NCI-H2107 treated with DMSO at 0.1 percent for 48 hours (cell line): Measurements from ENCODE around the gene CD300LG.
"Not testable (repeated sequence)": the region's sequence is repeated elsewhere in the genome, so short reads cannot be mapped to it uniquely, and the experiment has no call there.

Source experiments
- DNase-seq: peaks from one replicate; lab custom pipeline; 2025; ENCODE audit not compliant: unreplicated experiment; lab: John Stamatoyannopoulos, UW

The CD300LG gene

DNA sequence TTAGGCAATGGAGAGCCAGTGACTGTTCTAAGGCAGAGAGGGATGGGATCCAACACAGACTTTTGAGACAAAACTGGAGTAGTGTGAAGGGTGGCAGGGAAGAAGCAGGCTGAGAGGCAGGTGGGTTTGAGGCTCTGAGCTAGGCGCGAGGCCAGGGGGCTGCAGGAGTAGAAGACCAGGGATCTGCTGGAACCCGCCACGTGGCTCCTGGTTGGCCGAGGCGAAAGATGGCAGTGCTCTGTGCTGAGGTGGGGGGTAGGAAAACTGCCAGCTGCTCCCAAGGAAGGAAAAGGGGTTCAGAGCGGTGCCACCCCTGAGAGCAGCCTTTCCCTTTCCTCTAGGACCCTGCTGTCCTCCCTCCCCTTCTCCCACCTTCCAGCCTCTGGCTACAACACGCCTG is 5.6 kb downstream of the CD300LG start:
- no peak for DNase-seq

DNA sequence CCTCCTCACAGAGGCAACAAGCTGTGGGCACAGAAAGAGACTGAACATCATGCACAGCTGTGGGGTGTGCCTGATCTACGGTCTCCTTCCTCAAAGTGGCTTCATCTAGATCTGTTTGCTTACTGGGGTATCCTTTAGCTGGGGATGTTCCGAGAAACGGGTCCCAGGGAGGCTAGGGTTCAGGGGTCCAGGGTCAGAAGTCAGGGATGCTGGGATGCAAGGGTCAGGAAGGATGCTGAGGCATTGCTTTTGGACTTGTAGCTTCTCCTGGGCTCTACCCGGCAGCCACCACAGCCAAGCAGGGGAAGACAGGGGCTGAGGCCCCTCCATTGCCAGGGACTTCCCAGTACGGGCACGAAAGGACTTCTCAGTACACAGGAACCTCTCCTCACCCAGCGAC is 6.6 kb downstream of the CD300LG start:
- DNase-seq, result no peak

DNA sequence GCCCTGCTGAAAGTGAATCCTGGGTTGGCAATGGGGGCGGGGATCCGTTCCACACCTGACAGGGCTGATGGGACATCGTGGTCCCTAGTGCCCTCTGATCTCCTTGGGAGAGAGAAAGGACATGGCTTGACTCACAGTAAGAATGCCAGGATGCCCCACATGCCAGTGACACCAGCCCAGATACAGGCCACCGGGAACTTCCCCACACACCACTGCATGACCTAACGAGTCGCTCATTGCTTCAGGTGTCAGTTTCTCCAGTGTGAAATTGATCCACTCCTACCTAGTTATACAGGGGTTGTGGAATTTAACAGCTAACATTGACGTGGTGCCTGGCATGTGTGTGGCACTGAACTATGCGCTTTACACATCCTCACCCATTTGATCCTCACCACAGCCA is 7.5 kb downstream of the CD300LG start:
- DNase-seq, result no peak

DNA sequence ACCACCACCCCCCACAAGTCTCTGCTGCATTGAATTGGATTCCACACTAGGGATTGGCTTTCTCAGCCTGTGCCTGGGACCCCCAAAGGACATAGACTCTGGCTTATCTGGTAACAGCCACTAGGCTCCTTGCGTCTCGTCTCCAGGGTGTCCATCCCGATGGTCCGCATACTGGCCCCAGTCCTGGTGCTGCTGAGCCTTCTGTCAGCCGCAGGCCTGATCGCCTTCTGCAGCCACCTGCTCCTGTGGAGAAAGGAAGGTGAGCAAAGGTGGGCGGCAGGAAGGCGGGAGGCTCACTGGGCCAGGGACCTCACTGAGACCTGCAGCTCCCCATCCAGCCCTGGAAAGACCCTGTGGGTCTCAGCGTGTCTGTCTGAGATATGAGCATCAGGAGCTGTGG is 8.1 kb downstream of the CD300LG start:
- no peak for DNase-seq

DNA sequence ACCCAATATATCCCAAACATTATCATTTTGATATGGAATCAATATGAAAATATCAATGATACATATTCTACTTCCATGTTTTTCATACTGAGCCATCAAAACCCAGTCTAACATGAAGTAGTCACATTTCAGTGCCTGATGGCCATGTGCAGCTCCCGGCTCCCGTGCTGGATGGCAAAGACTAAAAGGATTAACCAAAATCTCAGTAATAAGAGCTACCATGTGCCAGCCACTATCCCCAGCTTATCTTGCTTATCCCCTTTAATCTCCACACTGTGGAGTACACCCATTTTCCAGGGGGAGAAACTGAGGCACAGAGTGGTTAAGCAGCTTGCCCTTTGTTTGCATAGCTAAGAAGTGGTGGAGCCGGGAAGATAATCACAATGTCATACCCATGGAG is 9.2 kb downstream of the CD300LG start:
- no peak for DNase-seq

DNA sequence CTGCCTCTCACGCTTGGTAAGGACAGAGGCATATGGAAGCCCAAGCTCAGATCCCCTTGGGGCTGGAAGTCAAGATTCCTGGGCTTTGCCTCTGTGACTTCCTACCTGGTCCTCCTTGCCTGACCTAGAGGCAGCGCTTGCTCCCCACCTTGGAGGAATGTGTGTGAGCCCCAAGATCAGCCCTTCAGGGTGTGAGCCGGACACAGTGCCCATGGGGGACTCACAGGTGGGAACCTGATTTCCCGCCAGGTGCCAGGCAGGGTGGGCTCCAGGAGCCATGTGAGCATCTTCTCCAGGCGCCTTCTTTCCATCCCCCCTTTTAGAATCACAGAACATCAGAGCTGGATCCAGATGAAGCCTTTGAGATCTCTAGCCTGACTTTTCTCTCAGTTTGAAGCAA is 10.2 kb downstream of the CD300LG start:
- no peak for DNase-seq

DNA sequence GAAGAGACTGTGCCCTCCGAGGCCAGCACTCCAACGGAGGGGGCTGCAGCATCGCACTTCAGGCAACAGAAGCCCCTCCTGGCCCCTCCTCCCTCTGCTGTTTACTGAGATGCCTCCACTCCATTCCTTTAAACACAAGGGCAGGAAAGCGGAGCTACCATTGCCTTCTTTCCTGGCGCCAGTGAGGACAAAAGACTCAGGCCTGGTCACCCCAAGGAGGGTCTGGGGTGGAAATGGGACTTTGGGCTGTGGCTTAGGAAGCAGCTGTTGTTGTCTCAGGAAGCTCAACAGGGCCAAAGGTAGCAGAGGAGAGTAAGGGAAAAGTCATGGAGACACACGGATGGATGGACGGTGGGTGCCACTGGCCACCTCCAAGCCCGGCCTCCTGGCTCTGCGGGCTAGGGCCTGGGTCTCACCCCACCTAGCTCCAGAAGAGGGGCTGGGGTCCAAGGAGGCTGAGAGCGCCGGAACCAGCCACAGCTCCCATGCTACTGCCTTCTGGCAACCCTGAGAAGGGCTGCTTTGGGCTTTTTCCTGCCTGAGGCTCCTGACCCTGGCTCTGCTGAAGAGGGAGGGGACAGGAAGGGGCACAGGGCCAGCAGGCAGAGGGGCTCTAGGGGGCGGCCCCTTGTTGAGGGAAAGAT is 11.1 kb downstream of the CD300LG start:
- DNase-seq, result no peak

DNA sequence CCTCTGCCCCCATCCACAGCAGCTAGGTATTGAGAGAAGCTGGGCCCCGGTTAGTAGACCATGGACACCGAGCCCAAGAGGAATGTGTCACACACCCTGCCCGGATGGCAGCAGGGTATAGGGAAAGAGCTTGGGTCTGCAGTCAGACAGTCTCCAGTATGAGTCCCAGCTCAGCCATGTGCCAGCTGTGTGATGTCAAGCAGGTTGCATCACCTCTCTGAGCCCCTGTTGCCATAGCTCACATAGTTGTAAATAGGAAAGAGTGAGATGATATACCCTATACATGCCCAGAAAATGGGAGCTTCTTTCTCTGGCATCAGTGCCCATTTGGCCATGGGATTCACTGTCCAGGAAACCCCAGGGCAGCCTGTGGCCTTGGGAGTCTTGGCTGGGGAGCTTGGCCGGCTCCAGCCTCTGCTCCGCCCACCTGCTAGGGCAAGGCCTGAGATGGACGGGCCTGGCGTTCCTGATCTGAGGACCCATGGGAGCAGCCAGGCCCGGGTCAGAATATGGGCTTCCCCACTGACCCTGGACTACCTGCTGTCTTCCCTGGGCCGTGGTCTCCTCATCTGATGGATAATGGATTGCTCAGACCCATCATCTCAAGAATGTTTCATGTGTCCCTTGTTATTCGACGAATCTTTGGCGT is 13.2 kb downstream of the CD300LG start:
- DNase-seq, result no peak

DNA sequence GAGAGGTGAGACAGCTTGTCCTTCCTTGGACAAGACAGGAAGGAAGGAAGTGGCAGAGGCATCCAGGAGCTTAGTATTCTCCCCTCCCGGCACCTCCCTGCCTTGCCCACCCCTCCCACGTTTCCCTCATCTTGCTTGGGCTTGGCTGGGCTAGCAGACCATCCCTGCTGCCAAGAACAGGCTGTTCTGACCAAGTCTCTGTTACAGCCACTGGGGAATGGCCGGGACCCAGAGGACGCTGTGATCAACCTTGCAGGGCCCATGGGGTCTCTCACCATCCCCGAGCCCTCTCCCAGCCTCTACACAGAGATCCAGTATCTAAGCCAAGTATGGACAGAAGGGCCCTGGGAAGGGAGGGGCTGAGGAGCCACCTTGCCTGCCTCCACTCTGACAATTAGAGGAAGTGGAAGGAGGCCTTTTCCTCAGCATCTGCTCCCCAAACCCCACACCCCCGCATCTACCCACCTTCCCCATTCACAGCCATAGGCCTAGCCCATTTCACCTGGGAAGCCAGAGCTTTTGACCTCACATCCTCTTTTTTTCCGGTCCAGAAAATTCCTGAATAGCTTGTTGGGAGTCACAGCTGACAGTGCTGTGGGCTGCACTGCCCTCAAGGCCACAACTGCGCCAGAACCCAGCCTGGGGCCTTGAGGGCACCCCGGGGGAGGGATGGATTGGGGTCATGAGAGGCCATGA is 14.1 kb downstream of the CD300LG start:
- no peak for DNase-seq

DNA sequence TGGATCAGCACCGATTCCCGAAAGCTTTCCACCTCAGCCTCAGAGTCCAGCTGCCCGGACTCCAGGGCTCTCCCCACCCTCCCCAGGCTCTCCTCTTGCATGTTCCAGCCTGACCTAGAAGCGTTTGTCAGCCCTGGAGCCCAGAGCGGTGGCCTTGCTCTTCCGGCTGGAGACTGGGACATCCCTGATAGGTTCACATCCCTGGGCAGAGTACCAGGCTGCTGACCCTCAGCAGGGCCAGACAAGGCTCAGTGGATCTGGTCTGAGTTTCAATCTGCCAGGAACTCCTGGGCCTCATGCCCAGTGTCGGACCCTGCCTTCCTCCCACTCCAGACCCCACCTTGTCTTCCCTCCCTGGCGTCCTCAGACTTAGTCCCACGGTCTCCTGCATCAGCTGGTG is 15.0 kb downstream of the CD300LG start:
- DNase-seq, result no peak

DNA sequence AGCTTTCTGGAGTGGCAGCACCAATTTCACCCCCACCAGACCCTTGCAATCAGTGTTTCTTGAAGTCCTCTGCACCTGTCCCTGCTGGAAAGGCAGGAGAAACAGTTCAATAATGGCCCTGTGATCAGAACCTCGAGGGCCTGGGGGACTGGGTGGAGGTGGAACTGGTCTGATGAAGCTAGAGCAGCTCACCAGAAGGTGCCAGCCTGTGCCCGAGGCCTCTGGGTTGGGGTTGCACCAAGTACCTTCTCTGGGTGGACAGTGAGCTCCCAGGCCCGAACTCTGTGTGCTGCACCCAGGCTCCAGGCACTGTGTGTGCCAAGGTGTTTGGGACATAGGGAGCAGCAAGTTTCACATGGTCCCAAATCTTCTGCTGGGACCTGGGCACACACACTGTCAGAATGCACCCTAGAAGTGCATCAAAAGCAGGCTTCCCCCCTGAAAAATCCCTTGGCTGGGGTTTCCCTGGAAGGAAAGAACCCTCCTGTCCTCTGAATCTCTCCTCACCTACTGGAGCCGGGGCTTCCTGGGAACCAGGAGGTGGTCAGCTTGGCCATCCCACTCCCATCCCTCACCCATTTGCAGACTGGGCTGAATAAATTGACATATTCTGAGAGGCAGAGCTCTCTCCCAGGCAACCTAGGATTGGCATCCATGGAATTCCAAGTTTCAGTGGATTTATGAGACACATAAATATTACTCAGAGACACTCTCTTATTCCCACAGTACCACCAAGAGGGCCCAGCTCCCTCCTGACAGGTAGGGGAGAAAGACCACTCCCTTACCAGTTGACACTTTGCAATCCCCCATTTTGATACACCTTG is 17.4 kb downstream of the CD300LG start:
- no peak for DNase-seq

DNA sequence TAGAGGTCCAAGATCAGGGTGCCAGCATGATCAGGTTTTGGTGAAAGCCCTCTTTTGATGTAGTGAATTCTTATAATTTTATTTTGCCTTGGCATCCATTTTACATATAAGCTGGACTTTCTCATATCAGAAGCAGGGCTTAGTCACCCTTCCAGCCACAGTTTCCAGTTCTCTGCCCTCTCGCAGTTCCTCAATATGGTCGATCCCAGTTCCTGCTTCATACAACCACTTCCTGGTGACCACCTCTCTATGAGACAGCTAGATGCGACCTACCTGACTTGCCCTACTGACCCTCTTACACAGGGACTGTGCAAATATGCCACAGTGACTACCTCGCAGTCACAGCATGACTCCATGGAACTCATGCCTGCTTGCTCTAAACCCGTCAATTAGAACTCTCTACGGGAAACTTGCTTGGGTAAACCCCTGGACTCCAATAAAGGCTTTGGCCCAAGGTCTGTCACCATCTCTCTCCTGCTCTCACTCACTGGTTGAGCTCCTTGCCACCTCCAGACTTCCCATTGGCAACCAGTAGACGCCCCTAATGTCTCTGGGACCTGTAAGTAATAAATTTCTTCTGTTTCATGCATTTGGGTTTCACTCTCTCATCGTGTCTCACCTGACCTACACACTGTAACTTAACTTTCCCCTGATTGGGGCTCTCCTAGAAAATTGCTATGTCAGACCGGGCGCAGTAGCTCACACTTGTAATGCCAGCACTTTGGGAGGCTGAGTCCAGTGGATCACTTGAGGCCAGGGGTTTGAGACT is 21.4 kb downstream of the CD300LG start:
- DNase-seq, result no peak

DNA sequence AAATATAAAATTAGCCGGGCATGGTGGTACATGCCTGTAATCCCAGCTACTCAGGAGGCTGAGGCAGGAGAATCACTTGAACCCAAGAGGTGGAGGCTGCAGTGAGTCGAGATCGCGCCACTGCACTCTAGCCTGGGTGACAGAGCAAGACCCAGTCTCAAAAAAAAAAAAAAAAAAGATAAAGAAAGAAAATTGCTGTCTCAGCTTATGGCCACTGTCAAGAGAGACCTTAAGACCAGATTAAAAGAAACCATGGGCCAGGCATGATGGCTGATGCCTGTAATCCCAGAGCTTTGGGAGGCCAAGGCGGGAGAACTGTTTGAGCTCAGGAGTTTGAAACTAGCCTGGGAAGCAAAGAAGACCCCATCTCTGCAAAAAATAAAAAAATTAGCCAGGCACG is 22.1 kb downstream of the CD300LG start:
- DNase-seq, result not testable (repeated sequence)

DNA sequence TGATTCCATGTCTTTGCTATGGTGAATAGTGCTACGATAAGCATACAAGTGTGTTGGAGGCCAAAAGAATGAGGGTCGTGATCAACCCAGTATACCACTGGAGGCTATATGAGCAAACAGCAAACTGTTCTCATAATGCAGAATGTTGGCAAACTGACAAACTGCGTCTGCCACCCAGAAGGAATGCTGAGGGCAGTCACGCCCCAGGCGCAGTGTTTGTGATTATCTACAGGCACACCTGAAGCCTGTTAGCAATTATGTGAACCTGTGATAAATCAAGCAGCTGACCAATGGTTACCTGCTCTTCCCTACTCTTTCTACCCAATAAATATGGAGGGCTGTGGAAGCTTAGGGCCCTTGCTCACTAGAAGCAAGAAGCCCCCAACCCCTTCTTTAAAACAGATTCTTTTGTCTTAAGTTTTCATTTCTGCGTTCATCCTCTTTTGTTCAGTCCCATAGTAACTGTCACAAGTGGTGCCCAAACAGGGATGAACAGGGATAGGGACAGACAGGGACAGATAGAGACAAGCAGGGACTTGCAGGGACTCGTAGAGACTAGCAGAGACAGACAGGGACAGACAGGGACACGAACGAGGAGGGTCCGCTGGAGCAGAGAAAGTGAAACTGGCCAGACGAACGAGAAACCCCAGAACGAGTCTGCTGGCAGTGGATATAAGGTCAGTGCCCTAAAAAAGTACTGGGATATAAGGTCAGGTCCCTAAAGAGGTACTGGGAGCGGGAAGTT is 25.1 kb downstream of the CD300LG start:
- no peak for DNase-seq

DNA sequence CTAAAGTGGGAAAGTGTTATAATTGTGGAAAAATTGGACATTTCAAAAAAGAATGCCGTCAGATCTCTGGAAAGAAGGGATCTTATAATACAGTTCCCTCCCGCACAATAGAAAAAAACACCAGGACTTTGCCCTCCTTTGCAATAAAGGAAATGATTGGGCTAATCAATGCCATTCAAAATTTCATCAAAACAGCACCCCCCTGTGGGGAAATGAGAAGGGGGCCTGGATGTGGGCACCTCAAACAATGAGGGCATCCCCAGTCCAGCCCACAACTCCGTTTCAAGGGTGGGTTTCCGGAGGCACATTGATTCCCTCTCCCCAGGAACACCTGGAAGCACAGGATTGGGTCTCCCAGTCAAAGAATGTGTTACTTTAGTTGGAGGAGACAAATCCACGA is 26.1 kb downstream of the CD300LG start:
- DNase-seq, result no peak

DNA sequence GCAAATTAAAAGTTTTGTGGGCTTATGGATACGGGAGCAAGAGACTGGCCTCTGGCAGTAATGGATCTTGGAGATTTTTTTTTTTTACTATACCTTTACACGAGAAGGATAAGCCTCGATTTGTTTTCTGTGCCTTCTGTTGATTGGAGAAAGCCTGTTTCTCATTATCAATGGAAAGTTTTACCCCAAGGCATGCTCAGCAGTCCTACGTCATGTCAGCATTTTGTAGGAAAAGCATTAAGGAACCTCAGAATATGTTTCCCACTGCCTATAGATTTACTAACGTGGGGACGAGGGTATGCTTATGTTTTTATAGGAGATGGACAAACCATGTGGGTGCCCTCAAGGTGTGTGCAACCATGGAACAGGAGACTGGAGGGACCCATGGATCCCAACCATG is 26.8 kb downstream of the CD300LG start:
- DNase-seq, result no peak

DNA sequence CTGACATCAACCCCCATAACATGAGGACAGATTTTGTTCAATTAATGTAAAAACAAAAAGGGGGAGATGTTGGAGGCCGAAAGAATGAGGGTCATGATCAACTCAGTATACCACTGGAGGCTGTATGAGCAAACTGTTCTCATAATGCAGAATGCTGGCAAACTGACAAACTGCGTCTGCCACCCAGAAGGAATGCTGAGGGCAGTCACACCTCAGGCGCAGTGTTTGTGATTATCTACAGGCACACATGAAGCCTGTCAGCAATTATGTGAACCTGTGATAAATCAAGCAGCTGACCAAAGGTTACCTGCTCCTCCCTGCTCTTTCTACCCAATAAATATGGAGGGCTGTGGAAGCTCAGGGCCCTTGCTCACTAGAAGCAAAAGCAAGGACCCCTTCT is 27.3 kb downstream of the CD300LG start:
- no peak for DNase-seq

DNA sequence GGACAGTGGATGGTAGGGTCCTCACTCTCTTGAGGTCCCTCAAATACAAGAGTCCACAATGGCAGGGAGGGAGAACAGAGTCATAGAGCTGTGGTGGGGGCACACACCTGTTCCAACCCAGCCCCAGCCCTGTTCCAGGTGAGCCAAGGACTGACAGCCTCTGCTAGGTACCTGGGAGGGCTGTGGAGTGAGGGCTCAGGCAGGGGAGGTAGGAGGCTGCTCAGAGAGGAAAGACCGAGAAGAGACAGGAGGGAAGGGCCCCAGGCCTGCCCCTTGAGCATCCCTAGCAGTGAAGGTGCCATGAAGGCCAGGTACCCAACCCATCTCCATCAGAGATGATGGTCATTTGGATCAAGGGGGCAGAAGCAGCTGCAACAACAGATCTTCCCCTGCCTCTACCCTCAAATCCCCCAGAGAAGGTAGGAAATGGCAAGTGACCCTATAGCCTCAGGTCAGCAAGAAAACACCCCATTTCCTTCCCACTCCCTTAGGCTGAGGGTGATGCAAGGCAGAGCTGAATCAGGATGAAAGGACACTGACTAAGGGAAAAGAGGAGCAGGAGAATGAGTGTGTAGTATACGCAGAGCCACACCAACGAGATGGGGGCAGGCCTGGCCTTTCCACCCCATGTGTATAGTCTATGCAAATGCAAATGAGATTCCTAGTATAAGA is 28.6 kb downstream of the CD300LG start:
- no peak for DNase-seq

DNA sequence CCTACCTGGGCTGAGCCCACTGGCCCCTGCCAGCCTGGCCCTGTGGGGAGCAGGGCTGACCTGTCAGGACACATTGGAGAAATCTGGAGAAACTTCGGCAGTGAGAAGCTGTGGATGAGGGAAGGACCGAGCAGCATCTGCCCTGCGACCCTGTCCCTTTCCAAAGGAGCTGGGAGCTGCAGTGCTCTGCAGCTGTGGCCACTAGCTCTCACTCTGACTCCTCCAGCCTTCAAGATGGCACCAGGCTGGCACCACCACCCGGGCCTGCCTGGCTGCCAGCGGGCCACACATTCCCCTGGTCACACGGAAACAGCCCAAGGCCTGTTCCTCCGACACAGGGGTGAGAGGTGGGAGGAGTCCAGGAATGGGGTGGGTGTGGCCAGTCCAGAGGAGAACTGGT is 30.1 kb downstream of the CD300LG start:
- DNase-seq, result no peak
